ENCODE measurements around the gene SCAMP5. TPM values are rescaled to one million over a fixed set of nuclear protein-coding genes. Genes with fewer than 3 reads are reported as not detected.

The SCAMP5 gene
- total RNA-seq, 3 donors from 2014 or later (not counting 1 experiment from before 2014, with no cell fraction given): 0.09 to 2.7 (median 0.54) TPM

- H3K4me3 Mint-ChIP-seq: no peak overlapping the region
- WGBS (ENCODE audit: insufficient coverage): 86% methylated on average over 5 of the region's 5 CpGs
- H3K27ac ChIP-seq (ENCODE audit: low read length): no peak overlapping the region
- H3K4me3 ChIP-seq (ENCODE audit: low read length): no peak overlapping the region
- DNase-seq: no peak
- no peaks in the 10 kb centered on the region for H3K27me3 Mint-ChIP-seq (ENCODE audit: low read depth in 2 of 2)
- no peak for ATAC-seq
- no peak for TF ChIP-seq CTCF (IDR thresholded peaks at IDR 0.05)
- H3K36me3 Mint-ChIP-seq: no peaks in the 10 kb centered on the region
- H3K4me1 Mint-ChIP-seq: peaks cover 16 to 26% of the 10 kb centered on the region in 2 donors
- no peaks in the 10 kb centered on the region for H3K9me3 ChIP-seq (ENCODE audit: control insufficient read depth, insufficient read depth, low read length)
- intact Hi-C loops (cut with micrococcal nuclease): no loop called here
- H3K4me1 ChIP-seq (ENCODE audit: control insufficient read depth, insufficient read depth, low read length): peaks cover 17% of the 10 kb centered on the region
- no peaks in the 10 kb centered on the region for H3K27me3 ChIP-seq (ENCODE audit: control insufficient read depth, insufficient read depth, low read length)
- H3K9me3 Mint-ChIP-seq: no peaks in the 10 kb centered on the region
- H3K36me3 ChIP-seq (ENCODE audit: control insufficient read depth, insufficient read depth, low read length): no peaks in the 10 kb centered on the region
- H3K27ac Mint-ChIP-seq: no peak overlapping the region
These were observed 64.2 kb downstream of the SCAMP5 start for GRCh38 chr15:75059607-75060006.

- peak overlapping the region in 1 of 2 donors; percentile 75 for H3K27ac Mint-ChIP-seq
- H3K4me1 Mint-ChIP-seq: peaks cover 20 to 30% of the 10 kb centered on the region in 2 donors
- H3K4me3 ChIP-seq (ENCODE audit: low read length): no peak overlapping the region
- no peak overlapping the region for H3K27ac ChIP-seq (ENCODE audit: low read length)
- H3K9me3 ChIP-seq (ENCODE audit: control insufficient read depth, insufficient read depth, low read length): no peaks in the 10 kb centered on the region
- peaks cover 0 to 3% of the 10 kb centered on the region in 2 donors for H3K27me3 Mint-ChIP-seq (ENCODE audit: low read depth in 2 of 2)
- H3K9me3 Mint-ChIP-seq: no peaks in the 10 kb centered on the region
- no peak for TF ChIP-seq CTCF (IDR thresholded peaks at IDR 0.05)
- H3K4me3 Mint-ChIP-seq: no peak overlapping the region
- H3K36me3 Mint-ChIP-seq: no peaks in the 10 kb centered on the region
- H3K36me3 ChIP-seq (ENCODE audit: control insufficient read depth, insufficient read depth, low read length): no peaks in the 10 kb centered on the region
- peak; percentile 63 to 75 (median 64) for ATAC-seq
- no peaks in the 10 kb centered on the region for H3K27me3 ChIP-seq (ENCODE audit: control insufficient read depth, insufficient read depth, low read length)
- DNase-seq: no peak
- intact Hi-C loops (cut with micrococcal nuclease): no loop called here
- peaks cover 30% of the 10 kb centered on the region for H3K4me1 ChIP-seq (ENCODE audit: control insufficient read depth, insufficient read depth, low read length)
These were observed 65.9 kb downstream of the SCAMP5 start for GRCh38 chr15:75061272-75061671.

GRCh38 chr15:75062706-75063105, 67.3 kb downstream of the SCAMP5 start:
- Mint-ChIP-seq H3K4me3 (no peak overlapping the region), H3K27ac (no peak overlapping the region), H3K27me3 (ENCODE audit: low read depth in 2 of 2) (peaks cover 0 to 3% of the 10 kb centered on the region in 2 donors), H3K36me3 (no peaks in the 10 kb centered on the region), H3K9me3 (no peaks in the 10 kb centered on the region), H3K4me1 (peaks cover 33 to 42% of the 10 kb centered on the region in 2 donors)
- no peak for TF ChIP-seq CTCF (IDR thresholded peaks at IDR 0.05)
- Histone ChIP-seq H3K4me3 (ENCODE audit: low read length) (no peak overlapping the region), H3K36me3 (ENCODE audit: control insufficient read depth, insufficient read depth, low read length) (no peaks in the 10 kb centered on the region), H3K9me3 (ENCODE audit: control insufficient read depth, insufficient read depth, low read length) (no peaks in the 10 kb centered on the region), H3K27me3 (ENCODE audit: control insufficient read depth, insufficient read depth, low read length) (no peaks in the 10 kb centered on the region), H3K27ac (ENCODE audit: low read length) (no peak overlapping the region), H3K4me1 (ENCODE audit: control insufficient read depth, insufficient read depth, low read length) (peaks cover 40% of the 10 kb centered on the region)
- intact Hi-C loops (cut with micrococcal nuclease): no loop called here
- ATAC-seq (no peak), DNase-seq (no peak)
- WGBS (ENCODE audit: insufficient coverage): 65% methylated on average over 3 of the region's 3 CpGs

GRCh38 chr15:75063338-75063737, 68.0 kb downstream of the SCAMP5 start:
- WGBS (ENCODE audit: insufficient coverage): 94% methylated on average over 4 of the region's 4 CpGs
- no peak for TF ChIP-seq CTCF (IDR thresholded peaks at IDR 0.05)
- H3K9me3 Mint-ChIP-seq: no peaks in the 10 kb centered on the region

More at GRCh38 chr15:75063338-75063737, 68.0 kb downstream of the SCAMP5 start:
- no peaks in the 10 kb centered on the region for H3K9me3 ChIP-seq (ENCODE audit: control insufficient read depth, insufficient read depth, low read length)
- intact Hi-C loops (cut with micrococcal nuclease): no loop called here
- no peak overlapping the region for H3K27ac ChIP-seq (ENCODE audit: low read length)
- no peak overlapping the region for H3K4me3 ChIP-seq (ENCODE audit: low read length)
- ATAC-seq: no peak
- peaks cover 46% of the 10 kb centered on the region for H3K4me1 ChIP-seq (ENCODE audit: control insufficient read depth, insufficient read depth, low read length)
- H3K27me3 Mint-ChIP-seq (ENCODE audit: low read depth in 2 of 2): peaks cover 0 to 3% of the 10 kb centered on the region in 2 donors
- no peak for DNase-seq
- H3K4me1 Mint-ChIP-seq: peaks cover 34 to 40% of the 10 kb centered on the region in 2 donors
- no peaks in the 10 kb centered on the region for H3K36me3 ChIP-seq (ENCODE audit: control insufficient read depth, insufficient read depth, low read length)
- H3K4me3 Mint-ChIP-seq: no peak overlapping the region
- H3K36me3 Mint-ChIP-seq: no peaks in the 10 kb centered on the region
- H3K27me3 ChIP-seq (ENCODE audit: control insufficient read depth, insufficient read depth, low read length): no peaks in the 10 kb centered on the region
- H3K27ac Mint-ChIP-seq: no peak overlapping the region
